Frontal cortex (tissue), 4 donors: ENCODE measurements around the gene MESD. TPM values are rescaled to one million over a fixed set of nuclear protein-coding genes. Genes with fewer than 3 reads are reported as not detected.

Experiments
- DNase-seq, 2 donors: peaks; one replicate each; pipeline ENCODE4 v3.0.0; 2012; ENCODE audit warnings: low spot score in 2 of 2
- FAIRE-seq: peaks from 2 replicates; lab custom pipeline; 2012; peaks lifted over from hg19 to GRCh38; lab: Jason Lieb, UNC
- total RNA-seq: library from RNA; depleted of rRNA; stranded (reverse); fragments of >200 nt; gene quantifications from one replicate; pipeline ENCODE4 v1.2.3, GENCODE V29; 2014
- donor health status: control.
- donor health status: control.
- donor health status: control.

Gene MESD
- total RNA-seq, 1 donor from 2014 or later = 12.2 TPM

DNA sequence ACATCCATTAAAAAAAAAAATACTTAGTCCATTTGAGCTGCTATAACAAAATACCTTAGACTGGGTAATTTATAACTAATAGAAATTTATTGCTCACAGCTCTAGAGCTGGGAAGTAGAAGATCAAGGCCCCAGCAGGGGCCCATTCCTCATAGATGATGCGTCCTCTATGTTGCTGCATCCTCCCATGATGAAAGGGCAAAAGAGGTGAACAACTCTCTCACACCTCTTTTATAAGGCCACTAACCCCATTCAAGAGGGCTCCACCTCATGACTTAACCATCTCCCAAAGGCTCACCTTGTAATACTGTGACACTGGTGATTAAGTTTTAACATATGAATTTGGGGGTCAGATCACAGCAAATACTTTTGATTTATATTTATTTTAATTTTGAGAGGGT is 8.1 kb upstream of the MESD start:
- DNase-seq (no peak), FAIRE-seq (no peak)

GRCh38 chr15:80996247-80996646 is 6.6 kb upstream of the MESD start:
- no peak for FAIRE-seq
- DNase-seq = no peak

GRCh38 chr15:80992441-80992840 is 2.8 kb upstream of the MESD start:
- no peak for FAIRE-seq

DNA sequence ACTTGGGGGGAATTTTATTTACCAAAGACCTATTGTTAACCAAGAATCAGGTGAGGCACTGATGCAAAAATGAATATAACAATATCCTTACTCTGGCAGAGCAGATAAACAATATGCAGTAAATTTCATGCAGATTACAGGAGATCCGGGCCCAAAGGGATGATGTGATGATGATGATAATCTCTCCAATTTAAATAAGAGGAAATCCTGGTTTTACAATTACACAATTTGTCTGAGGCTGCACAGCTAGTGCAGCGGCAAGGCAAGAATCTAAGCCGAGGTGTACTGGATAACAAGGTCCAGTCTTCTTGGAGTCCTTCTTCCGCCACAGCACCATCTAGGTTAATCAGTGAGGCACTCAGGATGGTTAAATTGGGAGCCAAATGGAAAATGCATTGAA is 2.4 kb upstream of the MESD start:
- DNase-seq (no peak), FAIRE-seq (no peak)

More at GRCh38 chr15:80992441-80992840, 2.8 kb upstream of the MESD start:
- DNase-seq = no peak

- no peak for FAIRE-seq
- DNase-seq = peak in 1 of 2 donors; percentile 68
Measured at GRCh38 chr15:80991421-80991820, 1.8 kb upstream of the MESD start.

- FAIRE-seq (no peak), DNase-seq (no peak)
Measured at GRCh38 chr15:80990955-80991354, 1.3 kb upstream of the MESD start.

DNA sequence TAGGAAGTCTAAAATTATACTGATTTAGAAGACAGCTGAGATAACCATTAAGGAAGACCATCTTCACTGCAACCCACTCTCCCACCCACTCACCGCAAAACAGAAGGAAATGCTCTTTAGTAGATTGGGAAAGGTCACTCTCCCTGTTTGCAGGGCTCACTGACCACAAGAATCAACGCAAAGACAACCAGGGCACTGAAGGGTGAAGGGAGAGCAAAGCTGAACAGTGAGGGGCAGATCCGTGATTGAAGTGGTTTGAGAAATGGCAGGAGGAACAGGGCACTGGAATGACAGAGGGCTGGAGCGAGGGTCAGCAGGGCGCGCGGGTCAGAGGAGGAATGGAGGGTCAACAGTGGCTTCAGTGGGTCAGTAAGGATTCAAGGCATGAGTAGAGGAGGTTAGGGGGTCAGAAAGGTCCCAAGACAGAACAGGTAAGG is 520 bp downstream of the MESD start:
- DNase-seq (no peak), FAIRE-seq (no peak)

GRCh38 chr15:80988148-80988796 is 1.3 kb downstream of the MESD start:
- FAIRE-seq = no peak

DNA sequence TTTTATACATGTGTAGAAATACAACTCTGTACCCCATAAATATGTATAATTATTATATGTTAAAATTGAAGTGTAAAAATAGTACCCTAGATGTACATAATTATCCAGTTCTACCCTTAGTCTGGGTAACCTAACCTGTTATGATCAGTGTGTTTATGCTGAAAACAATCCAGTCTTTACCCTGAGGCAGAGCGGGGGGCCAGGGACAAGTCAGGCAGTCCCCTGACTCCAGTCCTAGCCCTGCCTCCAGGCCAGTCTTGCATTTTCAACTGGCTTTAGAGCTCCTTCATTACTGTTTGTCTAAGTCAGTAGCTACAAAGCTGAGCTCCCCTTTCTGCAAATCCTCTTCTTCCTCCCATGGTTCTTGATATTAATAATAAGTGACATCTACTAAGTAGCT is 3.1 kb downstream of the MESD start:
- FAIRE-seq (no peak), DNase-seq (no peak)

More at GRCh38 chr15:80988148-80988796, 1.3 kb downstream of the MESD start:
- no peak for DNase-seq

DNA sequence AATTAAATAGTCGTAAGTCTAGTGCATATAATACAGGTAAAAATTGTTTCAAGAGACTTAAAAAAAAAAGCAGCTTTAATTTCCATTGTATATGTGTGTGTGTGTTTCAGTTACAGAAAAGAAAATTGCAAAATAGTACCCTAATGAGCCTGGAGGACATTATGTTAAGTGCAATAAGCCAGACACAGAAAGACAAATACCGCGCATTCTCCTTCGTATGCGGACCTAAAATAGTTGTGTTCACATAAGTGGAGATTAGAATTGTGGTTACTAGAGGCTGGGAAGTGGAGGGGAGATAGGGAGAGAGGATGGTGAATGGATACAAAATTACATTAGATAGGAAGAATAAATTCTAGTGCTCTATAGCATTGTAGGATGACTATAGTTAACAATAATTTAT is 3.6 kb downstream of the MESD start:
- DNase-seq (no peak), FAIRE-seq (no peak)

- FAIRE-seq (no peak), DNase-seq (no peak)
Measured at GRCh38 chr15:80984856-80985255, 4.8 kb downstream of the MESD start.

- DNase-seq = no peak
- no peak for FAIRE-seq
Measured at GRCh38 chr15:80982839-80983238, 6.8 kb downstream of the MESD start.

- DNase-seq = no peak
Measured at GRCh38 chr15:80982205-80982604, 7.4 kb downstream of the MESD start.

GRCh38 chr15:80979538-80980200 is 9.9 kb downstream of the MESD start:
- DNase-seq = no peak
- FAIRE-seq = no peak

More at GRCh38 chr15:80982205-80982604, 7.4 kb downstream of the MESD start:
- FAIRE-seq = no peak

GRCh38 chr15:80978685-80979329 is 10.8 kb downstream of the MESD start:
- DNase-seq (no peak), FAIRE-seq (no peak)

GRCh38 chr15:80977627-80978036 is 12.0 kb downstream of the MESD start:
- FAIRE-seq (no peak), DNase-seq (peak in 1 of 2 donors; percentile 52)

DNA sequence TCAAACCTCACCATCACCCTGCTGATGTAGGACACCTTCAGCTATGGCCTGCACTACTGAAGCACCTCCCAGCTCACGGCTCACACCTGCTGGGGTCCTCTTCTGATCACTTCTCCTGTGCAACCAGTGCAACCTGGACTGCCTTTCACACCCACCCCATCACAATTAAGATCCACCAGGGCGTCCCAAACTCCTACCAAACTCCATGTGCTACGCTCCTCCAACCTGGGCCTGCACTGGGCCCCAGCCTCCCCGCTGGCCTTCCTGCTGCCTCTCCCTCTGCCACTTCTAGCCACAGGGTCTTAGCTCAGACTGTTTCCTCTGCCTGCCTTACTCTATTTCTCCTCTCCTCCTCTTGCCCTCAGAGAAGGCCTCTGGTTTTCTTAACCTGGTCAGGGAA is 12.8 kb downstream of the MESD start:
- FAIRE-seq (no peak), DNase-seq (no peak)

GRCh38 chr15:80974914-80975313 is 14.7 kb downstream of the MESD start:
- DNase-seq (no peak), FAIRE-seq (no peak)

DNA sequence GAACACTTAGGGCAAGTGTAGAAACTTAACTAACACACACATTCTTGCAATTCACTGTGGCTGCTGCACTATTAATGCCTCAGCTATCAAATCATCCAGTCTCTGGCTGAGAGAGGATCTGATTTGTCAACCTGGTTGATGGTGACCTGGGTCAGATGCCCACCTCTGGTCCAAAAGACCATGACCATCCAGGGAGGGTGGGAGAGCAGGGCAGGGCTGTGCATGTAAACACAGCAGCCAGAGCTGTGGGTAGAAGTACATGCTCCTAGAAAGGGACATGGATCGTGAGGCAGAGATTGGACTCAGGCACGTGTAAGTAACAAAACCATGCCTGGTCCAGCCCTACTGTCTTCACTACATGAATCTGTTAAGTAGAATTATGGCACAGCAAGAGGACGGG is 17.3 kb downstream of the MESD start:
- FAIRE-seq = no peak
- no peak for DNase-seq

GRCh38 chr15:80971143-80971542 is 18.5 kb downstream of the MESD start:
- no peak for FAIRE-seq
- no peak for DNase-seq

GRCh38 chr15:80970658-80971057 is 19.0 kb downstream of the MESD start:
- FAIRE-seq (no peak), DNase-seq (no peak)
